ENCODE measurements around the gene ARNT2.

The ARNT2 gene

GRCh38 chr15:80563372-80563997 lies 159.3 kb downstream of the ARNT2 start:
- peaks cover 5% of the 10 kb centered on the region for H3K27me3 Mint-ChIP-seq (ENCODE audit: low read depth, poor library complexity)
- peaks cover 16% of the 10 kb centered on the region for H3K36me3 Mint-ChIP-seq (ENCODE audit: low read depth)
- no peak overlapping the region for H3K27ac Mint-ChIP-seq
- TF ChIP-seq, protein P1, sequence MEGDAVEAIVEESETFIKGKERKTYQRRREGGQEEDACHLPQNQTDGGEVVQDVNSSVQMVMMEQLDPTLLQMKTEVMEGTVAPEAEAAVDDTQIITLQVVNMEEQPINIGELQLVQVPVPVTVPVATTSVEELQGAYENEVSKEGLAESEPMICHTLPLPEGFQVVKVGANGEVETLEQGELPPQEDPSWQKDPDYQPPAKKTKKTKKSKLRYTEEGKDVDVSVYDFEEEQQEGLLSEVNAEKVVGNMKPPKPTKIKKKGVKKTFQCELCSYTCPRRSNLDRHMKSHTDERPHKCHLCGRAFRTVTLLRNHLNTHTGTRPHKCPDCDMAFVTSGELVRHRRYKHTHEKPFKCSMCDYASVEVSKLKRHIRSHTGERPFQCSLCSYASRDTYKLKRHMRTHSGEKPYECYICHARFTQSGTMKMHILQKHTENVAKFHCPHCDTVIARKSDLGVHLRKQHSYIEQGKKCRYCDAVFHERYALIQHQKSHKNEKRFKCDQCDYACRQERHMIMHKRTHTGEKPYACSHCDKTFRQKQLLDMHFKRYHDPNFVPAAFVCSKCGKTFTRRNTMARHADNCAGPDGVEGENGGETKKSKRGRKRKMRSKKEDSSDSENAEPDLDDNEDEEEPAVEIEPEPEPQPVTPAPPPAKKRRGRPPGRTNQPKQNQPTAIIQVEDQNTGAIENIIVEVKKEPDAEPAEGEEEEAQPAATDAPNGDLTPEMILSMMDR (IDR thresholded peaks at IDR 0.05) = no peak
- no peak for DNase-seq
- H3K4me1 Mint-ChIP-seq = peaks cover 32% of the 10 kb centered on the region
- H3K4me3 Mint-ChIP-seq = no peak overlapping the region
- no peaks in the 10 kb centered on the region for H3K9me3 Mint-ChIP-seq

DNA sequence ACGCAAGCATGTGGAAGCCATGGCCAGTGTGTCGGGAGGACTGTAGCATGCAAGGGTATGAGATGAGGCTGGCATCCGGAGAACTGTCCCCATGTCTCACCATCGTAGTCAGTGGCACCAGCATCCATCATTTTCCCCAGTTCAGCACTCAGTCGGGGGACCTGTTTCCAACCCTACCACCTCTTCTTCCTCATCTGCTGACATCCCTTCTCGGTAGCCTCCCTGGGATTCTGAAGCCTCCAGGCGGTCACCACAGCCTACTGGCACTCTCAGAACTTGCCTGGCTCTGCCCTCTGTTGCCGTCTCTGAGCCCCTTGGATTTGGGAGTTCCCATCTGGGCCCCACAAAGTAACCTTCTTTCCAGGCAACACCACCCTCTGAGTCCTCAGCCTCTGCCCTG lies 159.9 kb downstream of the ARNT2 start:
- Mint-ChIP-seq H3K9me3 (no peaks in the 10 kb centered on the region), H3K4me1 (peaks cover 37% of the 10 kb centered on the region), H3K4me3 (no peak overlapping the region), H3K27ac (no peak overlapping the region), H3K36me3 (ENCODE audit: low read depth) (peaks cover 16% of the 10 kb centered on the region), H3K27me3 (ENCODE audit: low read depth, poor library complexity) (peaks cover 5% of the 10 kb centered on the region)
- DNase-seq = no peak
- TF ChIP-seq, protein P1 (IDR thresholded peaks at IDR 0.05) = no peak

DNA sequence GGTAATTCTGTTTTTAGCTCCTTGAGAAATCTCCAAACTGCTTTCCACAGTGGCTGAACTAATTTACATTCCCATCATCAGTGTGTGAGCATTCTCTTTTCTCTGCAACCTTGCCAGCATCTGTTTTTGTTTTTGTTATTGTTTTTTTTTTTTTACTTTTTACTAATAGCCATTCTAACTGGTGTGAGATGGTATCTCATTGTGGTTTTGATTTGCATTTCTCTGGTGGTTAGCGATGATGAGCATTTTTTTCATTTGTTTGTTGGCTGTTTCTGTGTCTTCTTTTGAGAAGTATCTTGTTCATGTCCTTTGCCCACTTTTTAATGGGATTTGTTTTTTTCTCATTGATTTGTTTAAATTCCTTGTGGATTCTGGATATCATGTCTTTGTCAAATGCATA lies 161.2 kb downstream of the ARNT2 start:
- Mint-ChIP-seq H3K36me3 (ENCODE audit: low read depth) (peaks cover 16% of the 10 kb centered on the region), H3K27ac (no peak overlapping the region), H3K4me1 (peaks cover 30% of the 10 kb centered on the region), H3K27me3 (ENCODE audit: low read depth, poor library complexity) (peaks cover 5% of the 10 kb centered on the region), H3K9me3 (no peaks in the 10 kb centered on the region), H3K4me3 (no peak overlapping the region)
- TF ChIP-seq, protein P1 (IDR thresholded peaks at IDR 0.05) = no peak
- DNase-seq = no peak

GRCh38 chr15:80565988-80566387 lies 161.8 kb downstream of the ARNT2 start:
- Mint-ChIP-seq H3K27me3 (ENCODE audit: low read depth, poor library complexity) (peaks cover 5% of the 10 kb centered on the region), H3K9me3 (no peaks in the 10 kb centered on the region), H3K36me3 (ENCODE audit: low read depth) (peaks cover 16% of the 10 kb centered on the region), H3K4me3 (no peak overlapping the region), H3K4me1 (peaks cover 24% of the 10 kb centered on the region), H3K27ac (no peak overlapping the region)
- TF ChIP-seq, protein P1 (IDR thresholded peaks at IDR 0.05) = no peak
- no peak for DNase-seq

DNA sequence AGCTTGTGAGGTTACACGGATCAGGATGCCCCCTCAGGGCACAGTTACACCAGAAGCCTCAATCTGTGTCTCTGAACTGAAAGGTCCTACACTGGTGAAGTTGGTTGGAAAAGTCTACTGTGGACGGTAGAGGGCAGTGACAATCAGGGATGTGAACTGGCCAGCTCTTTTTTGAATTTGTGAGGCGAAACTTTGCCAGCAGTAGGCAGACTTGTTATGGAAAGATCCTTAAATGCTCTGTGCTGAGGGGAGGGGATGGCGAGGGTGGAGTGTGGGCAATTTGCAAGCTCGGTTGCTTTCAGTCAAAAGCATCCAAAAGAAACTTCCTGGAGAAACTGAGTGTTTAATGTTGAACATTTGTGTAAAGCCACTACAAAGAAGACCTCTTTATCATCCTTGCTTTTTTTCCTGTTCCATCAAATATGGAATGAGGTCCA lies 163.6 kb downstream of the ARNT2 start:
- Mint-ChIP-seq H3K36me3 (ENCODE audit: low read depth) (peaks cover 16% of the 10 kb centered on the region), H3K27ac (no peak overlapping the region), H3K4me3 (no peak overlapping the region), H3K4me1 (peaks cover 23% of the 10 kb centered on the region), H3K27me3 (ENCODE audit: low read depth, poor library complexity) (peaks cover 5% of the 10 kb centered on the region), H3K9me3 (no peaks in the 10 kb centered on the region)
- TF ChIP-seq, protein P1 (IDR thresholded peaks at IDR 0.05) = peak; percentile 69
- DNase-seq = peak; percentile 53

DNA sequence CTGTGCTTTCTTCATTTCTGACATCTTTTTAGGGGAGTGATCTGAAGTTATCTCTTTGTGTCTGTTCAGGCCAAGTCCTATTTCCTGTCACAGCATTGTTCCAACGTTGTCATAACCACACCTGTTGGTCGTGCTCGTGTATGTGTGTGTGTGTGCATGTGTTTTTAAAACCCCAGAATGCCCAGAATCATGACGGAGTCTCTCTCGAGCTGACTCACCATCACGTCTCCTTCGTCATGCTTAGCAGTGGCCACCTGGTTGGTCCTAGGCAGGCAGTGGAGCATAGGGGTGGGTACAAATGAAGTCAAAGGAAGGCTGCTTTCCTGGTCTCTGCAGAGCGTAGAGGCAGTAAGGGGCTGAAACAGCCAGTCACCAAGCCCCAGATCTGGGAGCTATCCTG lies 164.1 kb downstream of the ARNT2 start:
- no peak overlapping the region for H3K4me3 Mint-ChIP-seq
- peaks cover 17% of the 10 kb centered on the region for H3K4me1 Mint-ChIP-seq
- DNase-seq = no peak
- no peaks in the 10 kb centered on the region for H3K9me3 Mint-ChIP-seq
- H3K36me3 Mint-ChIP-seq (ENCODE audit: low read depth) = peaks cover 17% of the 10 kb centered on the region
- no peak overlapping the region for H3K27ac Mint-ChIP-seq
- TF ChIP-seq, protein P1 (IDR thresholded peaks at IDR 0.05) = no peak
- peaks cover 5% of the 10 kb centered on the region for H3K27me3 Mint-ChIP-seq (ENCODE audit: low read depth, poor library complexity)

Data from nephron progenitor cell (in vitro differentiated cells).